NB4 (cell line): ENCODE measurements around the gene MAPRE2.
A peak's percentile ranks its signal among the peaks of the same experiment; 100 is the strongest.

Experiments
- DNase-seq: peaks from one replicate; pipeline ENCODE4 v3.0.0; 2010; ENCODE audit warnings: low read depth
- H3K4me3 ChIP-seq: one replicate; pipeline ENCODE4 v1.5.1; 2011; ENCODE audit warnings: mild to moderate bottlenecking, low read depth, low read length, moderate library complexity
- MYC ChIP-seq: IDR thresholded peaks from 2 replicates; pipeline ENCODE4 v1.6.1; 2011; ENCODE audit warnings: low read depth, low read length
- POLR2A ChIP-seq: IDR thresholded peaks from 2 replicates; pipeline ENCODE4 v1.6.1; 2011; ENCODE audit warnings: mild to moderate bottlenecking; ENCODE audit not compliant: insufficient read length; ENCODE audit errors: extremely low read depth
- TF ChIP-seq, protein P1 (sequence below): IDR thresholded peaks from 2 replicates; pipeline ENCODE4 v1.6.1; 2011; ENCODE audit warnings: low read depth, low read length
- TF ChIP-seq, protein P2 (sequence below): IDR thresholded peaks from one replicate; pipeline ENCODE4 v1.5.1; 2012; ENCODE audit warnings: low read depth, low read length

MAPRE2 gene

DNA sequence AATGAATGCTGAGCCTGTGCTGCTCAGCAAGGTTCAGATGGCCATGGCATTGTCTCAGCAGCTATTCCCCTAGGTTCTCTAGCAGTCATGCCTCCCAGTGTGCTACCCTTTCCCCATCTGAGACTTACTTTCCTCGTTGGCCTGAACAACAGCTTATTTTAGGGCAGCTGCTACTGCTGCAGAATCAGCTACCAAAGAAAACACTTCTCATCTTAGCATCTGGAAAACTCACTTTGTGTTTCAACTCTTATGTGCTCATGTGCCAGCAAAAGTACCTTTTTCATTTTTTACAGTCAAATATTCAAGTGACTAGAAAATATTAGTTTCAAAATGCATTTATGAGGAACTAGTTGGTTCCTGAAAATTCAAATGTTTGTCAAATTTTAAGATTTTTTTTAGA lies 139.2 kb downstream of the MAPRE2 start:
- DNase-seq = no peak
- TF ChIP-seq, protein P1, sequence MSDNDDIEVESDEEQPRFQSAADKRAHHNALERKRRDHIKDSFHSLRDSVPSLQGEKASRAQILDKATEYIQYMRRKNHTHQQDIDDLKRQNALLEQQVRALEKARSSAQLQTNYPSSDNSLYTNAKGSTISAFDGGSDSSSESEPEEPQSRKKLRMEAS = no peak
- TF ChIP-seq POLR2A = no peak
- TF ChIP-seq MYC = no peak
- TF ChIP-seq, protein P2, sequence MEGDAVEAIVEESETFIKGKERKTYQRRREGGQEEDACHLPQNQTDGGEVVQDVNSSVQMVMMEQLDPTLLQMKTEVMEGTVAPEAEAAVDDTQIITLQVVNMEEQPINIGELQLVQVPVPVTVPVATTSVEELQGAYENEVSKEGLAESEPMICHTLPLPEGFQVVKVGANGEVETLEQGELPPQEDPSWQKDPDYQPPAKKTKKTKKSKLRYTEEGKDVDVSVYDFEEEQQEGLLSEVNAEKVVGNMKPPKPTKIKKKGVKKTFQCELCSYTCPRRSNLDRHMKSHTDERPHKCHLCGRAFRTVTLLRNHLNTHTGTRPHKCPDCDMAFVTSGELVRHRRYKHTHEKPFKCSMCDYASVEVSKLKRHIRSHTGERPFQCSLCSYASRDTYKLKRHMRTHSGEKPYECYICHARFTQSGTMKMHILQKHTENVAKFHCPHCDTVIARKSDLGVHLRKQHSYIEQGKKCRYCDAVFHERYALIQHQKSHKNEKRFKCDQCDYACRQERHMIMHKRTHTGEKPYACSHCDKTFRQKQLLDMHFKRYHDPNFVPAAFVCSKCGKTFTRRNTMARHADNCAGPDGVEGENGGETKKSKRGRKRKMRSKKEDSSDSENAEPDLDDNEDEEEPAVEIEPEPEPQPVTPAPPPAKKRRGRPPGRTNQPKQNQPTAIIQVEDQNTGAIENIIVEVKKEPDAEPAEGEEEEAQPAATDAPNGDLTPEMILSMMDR = no peak
- H3K4me3 ChIP-seq = no peak overlapping the region

DNA sequence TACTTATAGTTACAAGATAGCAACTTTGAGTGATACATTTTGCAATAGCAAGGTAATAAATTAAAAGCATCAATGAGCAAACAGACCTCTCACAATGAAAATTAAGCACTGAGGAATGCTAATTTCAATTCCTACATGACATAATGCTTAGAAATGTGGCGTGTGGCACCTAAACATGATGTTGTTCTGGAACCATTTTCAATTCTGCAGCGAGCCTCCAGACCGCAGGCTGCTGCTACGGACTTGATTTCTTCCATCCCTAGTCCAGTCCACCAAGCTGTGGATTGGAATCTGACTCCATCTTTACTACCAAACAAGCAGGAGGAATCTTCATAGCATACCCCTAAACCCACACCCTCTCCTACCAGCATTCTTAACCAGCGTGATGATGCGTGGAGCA lies 140.9 kb downstream of the MAPRE2 start:
- no peak for TF ChIP-seq MYC
- TF ChIP-seq, protein P1 = no peak
- no peak for TF ChIP-seq POLR2A
- TF ChIP-seq, protein P2 = no peak
- no peak for DNase-seq
- no peak overlapping the region for H3K4me3 ChIP-seq

DNA sequence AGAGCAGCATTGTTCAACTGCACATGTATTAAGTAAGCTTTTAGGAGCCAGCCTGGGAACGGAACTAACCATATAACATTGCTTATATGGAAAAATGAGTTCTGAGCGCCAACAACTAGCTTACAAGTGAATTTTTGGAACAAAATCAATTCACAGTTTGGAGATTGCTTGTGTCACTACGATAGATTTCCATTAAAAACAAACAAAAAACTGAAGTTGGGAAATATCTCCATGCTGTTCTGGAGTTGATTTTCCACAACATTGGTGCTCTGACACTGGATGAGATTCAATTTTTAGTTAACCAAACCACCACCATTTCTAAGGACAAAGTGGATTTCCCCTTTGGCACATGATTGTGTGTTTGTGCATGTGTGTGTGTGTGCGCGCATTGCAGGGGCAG lies 142.7 kb downstream of the MAPRE2 start:
- TF ChIP-seq MYC = no peak
- TF ChIP-seq, protein P2 = no peak
- TF ChIP-seq, protein P1 = no peak
- no peak for TF ChIP-seq POLR2A
- DNase-seq = no peak
- H3K4me3 ChIP-seq = no peak overlapping the region

DNA sequence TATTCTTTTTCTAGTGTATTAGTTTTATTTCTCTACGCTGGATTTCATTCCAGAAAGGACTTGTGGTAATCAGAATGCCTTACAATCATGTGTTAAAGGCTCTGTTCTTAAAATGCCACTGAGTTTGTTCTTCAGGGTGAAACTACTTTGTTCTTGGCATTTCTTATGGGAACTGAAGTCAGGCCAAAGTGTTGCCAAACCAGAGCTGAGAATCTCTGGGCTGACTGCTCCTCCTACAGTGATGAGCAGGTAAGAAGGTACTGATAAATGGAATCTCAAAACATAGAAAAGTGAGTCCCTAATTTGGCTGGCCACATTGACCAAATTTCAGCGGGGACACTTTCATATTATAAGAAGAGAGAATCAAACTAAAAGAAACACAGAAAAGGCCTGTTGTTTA lies 144.6 kb downstream of the MAPRE2 start:
- no peak overlapping the region for H3K4me3 ChIP-seq
- no peak for DNase-seq
- TF ChIP-seq POLR2A (no peak), MYC (no peak)
- TF ChIP-seq, protein P2 = no peak
- TF ChIP-seq, protein P1 = no peak

DNA sequence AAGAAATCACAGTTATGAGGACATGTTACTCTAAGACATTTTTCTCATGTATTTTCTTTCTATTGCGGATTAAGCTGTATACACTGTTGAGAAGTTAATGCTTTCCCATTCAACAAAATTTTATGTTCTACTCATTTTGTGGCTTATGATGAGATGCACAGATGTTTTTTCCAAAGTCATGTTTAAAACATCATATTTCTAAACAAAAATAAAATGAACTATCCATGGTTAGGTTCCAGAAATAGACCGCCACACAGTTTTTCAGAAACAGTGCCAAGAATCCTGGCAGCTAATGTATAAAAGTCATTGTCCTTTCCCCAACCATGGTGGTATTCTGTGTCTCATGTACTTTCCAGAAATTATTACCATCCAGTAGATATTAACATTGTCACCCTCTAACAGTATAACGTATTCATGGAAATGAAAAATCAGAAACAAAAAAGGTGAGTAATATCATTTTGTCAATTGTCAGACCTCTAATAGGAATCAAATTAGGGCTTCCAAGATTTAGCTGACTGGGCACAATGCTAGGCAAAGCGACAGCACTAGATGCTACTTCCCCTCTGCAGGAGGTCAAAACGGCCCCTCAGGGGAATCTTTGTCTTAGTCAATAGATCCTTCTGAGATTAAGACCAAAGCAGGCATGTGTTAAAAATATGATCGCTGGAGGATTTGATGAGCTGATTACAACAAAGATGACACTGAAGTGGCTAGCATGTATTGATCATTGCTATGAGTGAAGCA lies 145.2 kb downstream of the MAPRE2 start:
- TF ChIP-seq, protein P2 = no peak
- TF ChIP-seq POLR2A (no peak), MYC (no peak)
- TF ChIP-seq, protein P1 = no peak
- DNase-seq = peak; percentile 66
- no peak overlapping the region for H3K4me3 ChIP-seq
